ENCODE results near the gene AQP12B. TPM values are rescaled to one million over a fixed set of nuclear protein-coding genes. Genes with fewer than 3 reads are reported as not detected.
"Not testable (repeated sequence)": the region's sequence is repeated elsewhere in the genome, so short reads cannot be mapped to it uniquely, and the experiment has no call there.

Gene AQP12B
- total and polyA plus RNA-seq, 4 experiments from 2014 or later: not detected

GRCh38 chr2:240659883-240660282, 22.8 kb downstream of the AQP12B start:
- not testable (repeated sequence) for DNase-seq

GRCh38 chr2:240655931-240656886, 26.5 kb downstream of the AQP12B start:
- Mint-ChIP-seq H3K4me3 (no peak overlapping the region), H3K27ac (peak overlapping the region in 2 of 7 donors; percentile 22 to 38), H3K9me3 (peaks cover 0 to 7% (median 0%) of the 10 kb centered on the region in 8 donors), H3K27me3 (peaks cover 4 to 17% of the 10 kb centered on the region in 2 donors), H3K4me1 (peaks cover 7 to 21% (median 11%) of the 10 kb centered on the region in 4 donors), H3K36me3 (no peaks in the 10 kb centered on the region)
- intact Hi-C loops (cut with micrococcal nuclease): no loop called here
- ChIA-PET CTCF (ENCODE audit: partially characterized antibody) (interaction anchor here (0.6 to 1.0 kb wide), 2 partner anchors 113 to 142 kb away, joined by 3 to 5 read pairs; no protein-coding TSS in a partner anchor), POLR2A (ENCODE audit: partially characterized antibody) (no interaction called here)
- H3K27ac ChIP-seq (ENCODE audit: low read depth, low read length): no peak overlapping the region
- no peak for DNase-seq
- peaks cover 6% of the 10 kb centered on the region for H3K4me1 ChIP-seq (ENCODE audit: insufficient read depth, low read length)
- H3K27me3 ChIP-seq (ENCODE audit: insufficient read depth, low read length): no peaks in the 10 kb centered on the region
- no peak overlapping the region for H3K4me3 ChIP-seq (ENCODE audit: low read length in 2 of 2)
- no peaks in the 10 kb centered on the region for H3K9me3 ChIP-seq (ENCODE audit: control insufficient read depth in 1 of 2, low read length in 2 of 2)
- no peaks in the 10 kb centered on the region for H3K36me3 ChIP-seq (ENCODE audit: insufficient read depth, low read length)

More at GRCh38 chr2:240659883-240660282, 22.8 kb downstream of the AQP12B start:
- H3K27ac ChIP-seq (ENCODE audit: low read depth, low read length); POLR2A ChIA-PET (ENCODE audit: partially characterized antibody); H3K4me1 ChIP-seq (ENCODE audit: insufficient read depth, low read length); H3K27me3 ChIP-seq (ENCODE audit: insufficient read depth, low read length); H3K9me3 ChIP-seq (ENCODE audit: control insufficient read depth in 1 of 2, low read length in 2 of 2); H3K36me3 ChIP-seq (ENCODE audit: insufficient read depth, low read length); H3K27ac Mint-ChIP-seq; CTCF ChIA-PET (ENCODE audit: partially characterized antibody); intact Hi-C loops (cut with micrococcal nuclease); H3K4me3 Mint-ChIP-seq; H3K4me3 ChIP-seq (ENCODE audit: low read length in 2 of 2); H3K36me3 Mint-ChIP-seq: not testable (repeated sequence)
- peaks cover 0 to 13% (median 7%) of the 10 kb centered on the region in 8 donors for H3K9me3 Mint-ChIP-seq
- H3K4me1 Mint-ChIP-seq: peaks cover 6 to 15% (median 8%) of the 10 kb centered on the region in 4 donors
- peaks cover 0 to 17% of the 10 kb centered on the region in 2 donors for H3K27me3 Mint-ChIP-seq

GRCh38 chr2:240651185-240651584, 31.5 kb downstream of the AQP12B start:
- Mint-ChIP-seq H3K4me3 (no peak overlapping the region), H3K27ac (no peak overlapping the region), H3K27me3 (peaks cover 15 to 37% of the 10 kb centered on the region in 2 donors), H3K9me3 (peaks cover 0 to 5% (median 0%) of the 10 kb centered on the region in 8 donors), H3K36me3 (no peaks in the 10 kb centered on the region), H3K4me1 (peaks cover 10 to 21% (median 11%) of the 10 kb centered on the region in 4 donors)
- no peaks in the 10 kb centered on the region for H3K36me3 ChIP-seq (ENCODE audit: insufficient read depth, low read length)
- POLR2A ChIA-PET (ENCODE audit: partially characterized antibody): no interaction called here
- DNase-seq: no peak
- H3K9me3 ChIP-seq (ENCODE audit: control insufficient read depth in 1 of 2, low read length in 2 of 2): no peaks in the 10 kb centered on the region
- H3K27me3 ChIP-seq (ENCODE audit: insufficient read depth, low read length): no peaks in the 10 kb centered on the region
- no peak overlapping the region for H3K27ac ChIP-seq (ENCODE audit: low read depth, low read length)
- CTCF ChIA-PET (ENCODE audit: partially characterized antibody): no interaction called here
- intact Hi-C loops (cut with micrococcal nuclease): no loop called here
- peaks cover 8% of the 10 kb centered on the region for H3K4me1 ChIP-seq (ENCODE audit: insufficient read depth, low read length)
- no peak overlapping the region for H3K4me3 ChIP-seq (ENCODE audit: low read length in 2 of 2)

- no peaks in the 10 kb centered on the region for H3K36me3 ChIP-seq (ENCODE audit: insufficient read depth, low read length)
- Mint-ChIP-seq H3K36me3 (no peaks in the 10 kb centered on the region), H3K27me3 (peaks cover 15 to 37% of the 10 kb centered on the region in 2 donors), H3K4me3 (no peak overlapping the region), H3K9me3 (peaks cover 0 to 5% (median 0%) of the 10 kb centered on the region in 8 donors), H3K27ac (peak overlapping the region in 1 of 7 donors; percentile 41), H3K4me1 (peaks cover 11 to 21% (median 17%) of the 10 kb centered on the region in 4 donors)
- intact Hi-C loops (cut with micrococcal nuclease): no loop called here
- no peak for DNase-seq
- ChIA-PET CTCF (ENCODE audit: partially characterized antibody) (no interaction called here), POLR2A (ENCODE audit: partially characterized antibody) (no interaction called here)
- H3K9me3 ChIP-seq (ENCODE audit: control insufficient read depth in 1 of 2, low read length in 2 of 2): no peaks in the 10 kb centered on the region
- no peak overlapping the region for H3K4me3 ChIP-seq (ENCODE audit: low read length in 2 of 2)
- no peak overlapping the region for H3K27ac ChIP-seq (ENCODE audit: low read depth, low read length)
- peaks cover 10% of the 10 kb centered on the region for H3K4me1 ChIP-seq (ENCODE audit: insufficient read depth, low read length)
- no peaks in the 10 kb centered on the region for H3K27me3 ChIP-seq (ENCODE audit: insufficient read depth, low read length)
Observed at GRCh38 chr2:240650254-240650965, 32.3 kb downstream of the AQP12B start.

DNA sequence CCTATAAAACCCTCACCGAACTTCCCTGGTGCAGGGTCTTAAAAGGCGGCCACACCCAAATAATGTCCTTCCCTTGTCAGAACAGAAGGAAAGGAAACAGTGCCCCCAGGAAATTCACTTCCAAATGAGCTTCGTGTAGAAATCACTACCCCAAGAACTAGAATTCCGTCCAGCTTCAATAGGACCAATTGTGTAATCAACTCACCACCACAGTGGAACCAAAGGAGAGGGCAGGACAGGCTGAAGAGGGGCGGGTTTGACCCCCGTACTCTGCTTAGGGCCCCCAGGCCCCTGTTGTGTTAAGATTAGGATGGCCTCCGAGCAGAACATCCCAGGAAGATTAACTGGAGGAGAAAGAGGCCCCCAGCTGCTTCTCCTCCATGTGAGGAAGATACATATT, 33.4 kb downstream of the AQP12B start:
- Histone ChIP-seq H3K4me1 (ENCODE audit: insufficient read depth, low read length) (peaks cover 11% of the 10 kb centered on the region), H3K9me3 (ENCODE audit: control insufficient read depth in 1 of 2, low read length in 2 of 2) (no peaks in the 10 kb centered on the region), H3K4me3 (ENCODE audit: low read length in 2 of 2) (no peak overlapping the region), H3K27ac (ENCODE audit: low read depth, low read length) (no peak overlapping the region), H3K27me3 (ENCODE audit: insufficient read depth, low read length) (no peaks in the 10 kb centered on the region), H3K36me3 (ENCODE audit: insufficient read depth, low read length) (no peaks in the 10 kb centered on the region)
- ChIA-PET POLR2A (ENCODE audit: partially characterized antibody) (interaction anchor here (0.8 kb wide), 1 partner anchor 28 kb away, joined by 3 read pairs; no protein-coding TSS in a partner anchor), CTCF (ENCODE audit: partially characterized antibody) (no interaction called here)
- H3K4me1 Mint-ChIP-seq: peaks cover 5 to 10% (median 9%) of the 10 kb centered on the region in 4 donors
- no peak for DNase-seq
- no peaks in the 10 kb centered on the region for H3K36me3 Mint-ChIP-seq
- intact Hi-C loops (cut with micrococcal nuclease): no loop called here
- peaks cover 0 to 3% (median 0%) of the 10 kb centered on the region in 8 donors for H3K9me3 Mint-ChIP-seq
- H3K27ac Mint-ChIP-seq: peak overlapping the region in 1 of 7 donors; percentile 41
- no peak overlapping the region for H3K4me3 Mint-ChIP-seq
- H3K27me3 Mint-ChIP-seq: peaks cover 11 to 26% of the 10 kb centered on the region in 2 donors

GRCh38 chr2:240648650-240649275, 33.9 kb downstream of the AQP12B start:
- no peak overlapping the region for H3K27ac ChIP-seq (ENCODE audit: low read depth, low read length)
- CTCF ChIA-PET (ENCODE audit: partially characterized antibody): no interaction called here
- Mint-ChIP-seq H3K36me3 (no peaks in the 10 kb centered on the region), H3K27ac (peak overlapping the region in 2 of 7 donors; percentile 36 to 46), H3K4me1 (peaks cover 5 to 10% (median 9%) of the 10 kb centered on the region in 4 donors), H3K9me3 (peaks cover 0 to 3% (median 0%) of the 10 kb centered on the region in 8 donors), H3K27me3 (peaks cover 11 to 26% of the 10 kb centered on the region in 2 donors), H3K4me3 (no peak overlapping the region)
- POLR2A ChIA-PET (ENCODE audit: partially characterized antibody): interaction anchor here (0.8 kb wide), 1 partner anchor 27 kb away, joined by 3 read pairs; no protein-coding TSS in a partner anchor
- H3K4me3 ChIP-seq (ENCODE audit: low read length in 2 of 2): no peak overlapping the region
- H3K36me3 ChIP-seq (ENCODE audit: insufficient read depth, low read length): no peaks in the 10 kb centered on the region
- peaks cover 11% of the 10 kb centered on the region for H3K4me1 ChIP-seq (ENCODE audit: insufficient read depth, low read length)
- H3K9me3 ChIP-seq (ENCODE audit: control insufficient read depth in 1 of 2, low read length in 2 of 2): no peaks in the 10 kb centered on the region
- no peak for DNase-seq
- intact Hi-C loops (cut with micrococcal nuclease): no loop called here
- no peaks in the 10 kb centered on the region for H3K27me3 ChIP-seq (ENCODE audit: insufficient read depth, low read length)

Data from CD4-positive, alpha-beta memory T cell (primary cell).